Stimulated activated CD8-positive, alpha-beta memory T cell treated with anti-CD3 and anti-CD28 coated beads, Interleukin-7, amount 100 ng/mL, for 4 hours (primary cell): ENCODE data around the gene ADGRG3.
"Not testable (repeated sequence)": the region's sequence is repeated elsewhere in the genome, so short reads cannot be mapped to it uniquely, and the experiment has no call there.

Experiments used
- DNase-seq, 2 donors: peaks; one replicate each; pipeline ENCODE4 v3.0.0-alpha.2; 2020; ENCODE audit warnings: low read depth in 2 of 2

The ADGRG3 gene

DNA sequence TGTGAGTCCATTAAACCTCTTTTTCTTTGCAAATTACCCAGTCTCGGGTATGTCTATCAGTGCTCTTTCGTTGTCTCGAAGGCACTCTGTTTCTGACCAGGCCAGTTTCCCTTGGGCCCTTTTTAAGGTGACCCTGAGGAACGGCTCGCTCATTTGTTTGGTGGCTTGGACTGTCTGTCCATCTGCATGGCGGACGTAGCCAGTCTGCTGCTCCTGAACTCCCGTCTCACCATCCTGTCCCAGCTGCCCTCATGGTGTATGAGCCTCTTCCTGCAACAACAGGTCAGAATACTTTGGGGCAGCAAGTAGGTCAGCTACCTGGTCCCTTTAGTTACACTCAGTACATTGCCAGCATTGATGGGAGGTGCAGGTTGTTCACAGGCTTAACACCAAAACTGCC, 45.5 kb downstream of the ADGRG3 start:
- no peak for DNase-seq

DNA sequence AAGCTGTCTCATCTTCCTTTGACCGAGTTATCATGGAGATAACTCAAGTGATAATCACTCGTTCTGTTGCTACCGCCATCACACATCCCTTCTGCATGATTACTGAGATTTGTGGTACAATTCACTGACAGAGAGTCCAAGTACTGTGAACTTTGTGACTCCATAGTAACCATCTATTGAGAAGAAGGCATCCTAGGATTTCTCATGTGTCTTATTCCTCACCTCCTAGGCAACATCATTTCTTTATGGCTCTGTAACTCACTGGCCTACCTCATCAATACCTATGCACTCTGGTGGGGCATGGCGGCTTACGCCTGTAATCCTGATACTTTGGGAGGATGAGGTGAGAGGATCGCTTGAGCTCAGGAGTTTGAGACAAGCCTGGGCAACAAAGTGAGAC, 45.9 kb downstream of the ADGRG3 start:
- no peak for DNase-seq

DNA sequence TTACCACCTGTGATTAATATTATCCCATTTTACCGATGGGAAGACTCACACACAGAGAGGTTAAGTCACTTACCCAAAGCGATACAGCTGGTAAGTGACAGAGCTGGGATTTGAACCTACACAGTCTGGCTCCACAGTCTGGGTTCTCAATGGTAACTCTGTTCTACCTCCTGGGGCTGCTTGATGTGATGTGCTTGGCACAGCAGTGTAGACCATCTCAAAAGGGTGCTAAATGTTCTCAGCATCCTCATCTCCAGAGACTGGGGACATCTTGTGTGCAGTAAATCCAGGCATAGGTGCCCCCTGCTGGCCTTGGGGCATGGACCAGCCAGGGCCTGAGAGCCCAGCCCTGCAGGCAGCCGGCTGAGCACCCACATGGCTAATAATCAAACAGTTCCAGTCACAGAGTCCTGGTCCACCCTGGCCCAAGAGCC, 52.1 kb downstream of the ADGRG3 start:
- DNase-seq, result peak in 1 of 2 donors; percentile 15

DNA sequence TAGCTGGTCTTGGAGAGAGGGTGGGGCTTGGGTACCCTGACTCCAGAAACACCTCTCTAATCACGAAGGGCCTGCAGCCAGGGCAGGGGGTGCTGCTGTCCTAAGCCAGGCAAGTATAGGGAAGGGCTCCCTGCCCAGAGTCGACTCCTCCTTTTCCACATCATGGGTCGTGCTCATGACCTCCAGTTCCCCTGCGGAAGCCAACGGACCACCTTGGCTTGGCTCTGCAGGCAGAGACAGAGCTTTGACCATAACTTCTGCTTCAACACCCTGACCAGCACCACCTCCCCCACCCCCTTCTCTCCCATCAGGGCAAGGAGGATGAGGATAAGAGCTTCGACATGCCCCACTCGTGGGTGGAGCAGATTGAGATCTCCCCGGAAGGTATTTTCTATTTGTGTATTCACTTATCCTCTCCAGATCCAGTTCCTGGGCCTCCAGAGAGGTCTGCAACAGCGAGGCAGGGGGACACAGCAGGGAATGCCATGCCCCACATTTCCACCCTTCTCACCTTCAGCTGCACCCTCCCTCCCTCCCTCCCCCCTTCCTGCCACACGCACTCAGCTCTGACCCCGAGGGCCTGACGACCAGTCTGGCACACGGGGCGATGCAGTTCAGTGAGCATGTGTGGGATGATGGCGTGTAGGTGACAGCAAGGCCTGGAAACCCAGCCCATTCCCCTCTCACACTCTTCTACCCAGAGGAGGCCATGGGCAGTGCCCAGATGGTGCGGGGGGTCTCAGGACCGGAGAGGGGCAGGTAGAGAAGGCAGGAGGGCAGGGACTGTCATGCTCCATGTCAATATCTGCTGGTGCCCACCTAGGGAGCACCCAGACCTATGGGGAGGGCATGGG, 53.5 kb downstream of the ADGRG3 start:
- DNase-seq, result no peak

DNA sequence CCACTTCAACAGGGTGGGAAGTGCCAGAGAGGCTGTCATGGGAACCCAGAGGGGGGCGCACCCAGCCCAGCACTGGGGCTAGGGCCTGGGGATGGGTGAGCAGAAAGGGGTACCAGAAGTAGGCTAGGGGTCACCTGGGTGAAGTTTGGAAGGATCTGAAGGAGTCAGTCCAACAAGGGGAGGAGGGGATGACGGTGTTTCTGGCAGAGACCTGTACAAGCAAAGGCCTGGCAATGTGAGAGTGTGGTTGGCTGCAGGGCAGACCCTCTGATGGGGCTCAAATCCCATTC, 54.0 kb downstream of the ADGRG3 start:
- DNase-seq, result no peak

DNA sequence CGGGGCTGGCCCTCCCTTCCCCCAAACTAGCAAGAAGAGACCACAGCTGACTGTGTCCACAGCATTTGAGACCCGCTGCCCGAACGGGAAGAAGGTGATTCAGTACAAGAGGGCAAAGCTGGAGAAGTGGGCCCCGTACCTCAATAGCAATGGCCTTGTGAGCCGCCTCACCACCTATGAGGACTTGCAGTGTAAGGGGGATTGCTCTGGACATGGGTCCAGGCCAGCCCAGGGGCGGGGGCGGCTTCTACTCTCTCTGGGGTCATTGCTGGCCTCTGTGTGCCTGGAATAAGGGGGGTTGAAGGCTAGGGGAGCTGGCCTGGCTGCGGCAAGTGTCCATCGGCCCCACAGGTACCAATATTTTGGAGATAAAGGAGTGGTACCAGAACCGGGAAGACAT, 54.5 kb downstream of the ADGRG3 start:
- no peak for DNase-seq

DNA sequence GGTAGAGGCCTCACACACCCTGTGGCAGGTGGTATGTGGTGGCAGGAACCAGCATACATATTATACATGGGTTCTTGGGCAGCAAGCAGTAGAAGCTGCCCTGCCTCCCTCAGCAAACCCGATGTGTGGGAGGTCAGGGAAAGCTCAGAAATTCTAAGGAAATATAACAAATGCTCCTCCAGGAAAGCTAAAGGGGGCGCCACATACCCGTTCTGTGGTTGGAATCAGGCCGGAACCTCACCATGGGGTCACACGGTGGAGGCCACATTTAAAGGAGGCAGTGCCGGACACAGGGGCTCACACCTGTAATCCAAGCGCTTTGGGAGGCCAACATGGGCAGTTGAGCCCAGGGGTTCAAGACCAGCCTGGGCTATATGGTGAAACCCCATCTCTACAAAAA, 55.1 kb downstream of the ADGRG3 start:
- DNase-seq, result no peak

DNA sequence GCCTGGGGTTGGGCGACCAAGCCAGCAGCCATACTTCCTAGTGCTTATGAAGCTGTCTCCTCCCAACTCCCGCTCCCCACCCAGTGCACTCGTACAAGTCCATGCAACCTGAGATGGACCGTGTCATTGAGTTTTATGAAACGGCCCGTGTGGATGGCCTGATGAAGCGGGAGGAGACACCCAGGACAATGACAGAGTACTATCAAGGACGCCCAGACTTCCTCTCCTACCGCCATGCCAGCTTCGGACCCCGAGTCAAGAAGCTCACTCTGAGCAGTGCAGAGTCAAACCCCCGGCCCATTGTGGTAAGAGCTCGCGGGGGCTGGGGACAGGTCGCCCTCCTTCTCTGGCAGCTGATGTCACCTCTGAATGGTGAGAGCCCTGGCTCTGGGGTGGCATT, 56.4 kb downstream of the ADGRG3 start:
- no peak for DNase-seq

DNA sequence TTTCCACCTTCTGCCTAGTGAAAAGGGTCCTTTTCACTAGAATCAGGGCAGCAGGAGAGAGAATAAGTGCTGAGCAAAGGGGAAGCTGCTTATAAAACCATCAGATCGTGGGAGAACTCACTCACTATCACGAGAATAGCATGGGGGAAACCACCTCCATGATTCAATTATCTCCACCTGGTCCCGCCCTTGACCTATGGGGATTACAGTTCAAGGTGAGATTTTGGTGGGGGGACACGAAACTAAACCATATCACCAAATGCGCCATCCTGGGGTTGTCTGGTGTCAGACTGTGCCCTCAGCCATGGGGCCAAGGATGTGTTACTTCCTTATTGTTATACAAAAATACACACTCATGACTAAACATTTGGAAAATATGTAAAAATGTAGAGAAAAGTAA, 57.0 kb downstream of the ADGRG3 start:
- DNase-seq, result no peak

DNA sequence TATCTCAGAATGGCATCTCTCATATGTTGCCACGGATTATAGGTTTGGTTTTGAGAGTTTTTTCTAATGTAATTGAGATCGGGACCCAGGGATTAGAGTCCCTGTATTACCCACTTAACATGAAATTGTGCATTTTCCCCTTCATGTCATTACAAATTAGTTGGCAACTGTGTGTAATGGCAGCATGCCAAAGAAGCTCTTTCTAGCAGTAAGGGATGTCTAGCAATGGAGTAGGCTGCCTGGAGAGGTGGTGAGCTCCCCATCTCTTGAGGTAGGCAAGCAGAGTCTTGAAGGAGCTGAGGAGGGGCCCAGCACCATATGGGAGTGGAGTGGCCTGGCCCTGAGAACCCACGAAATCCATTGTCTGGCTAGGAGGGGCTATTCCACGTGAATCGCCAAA, 57.4 kb downstream of the ADGRG3 start:
- no peak for DNase-seq

DNA sequence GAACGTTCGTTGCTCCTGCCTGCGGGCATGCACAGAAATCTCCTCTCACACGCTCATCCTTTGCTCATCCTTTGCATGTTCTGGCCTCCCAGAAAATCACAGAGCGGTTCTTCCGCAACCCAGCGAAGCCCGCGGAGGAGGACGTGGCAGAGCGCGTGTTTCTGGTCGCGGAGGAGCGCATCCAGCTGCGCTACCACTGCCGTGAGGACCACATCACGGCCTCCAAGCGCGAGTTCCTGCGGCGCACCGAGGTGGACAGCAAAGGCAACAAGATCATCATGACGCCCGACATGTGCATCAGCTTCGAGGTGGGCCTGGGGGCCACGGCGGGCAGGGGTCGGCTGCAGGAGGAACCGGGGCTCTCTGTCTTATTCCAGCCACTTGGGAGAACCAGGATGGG, 57.9 kb downstream of the ADGRG3 start:
- DNase-seq, result no peak

DNA sequence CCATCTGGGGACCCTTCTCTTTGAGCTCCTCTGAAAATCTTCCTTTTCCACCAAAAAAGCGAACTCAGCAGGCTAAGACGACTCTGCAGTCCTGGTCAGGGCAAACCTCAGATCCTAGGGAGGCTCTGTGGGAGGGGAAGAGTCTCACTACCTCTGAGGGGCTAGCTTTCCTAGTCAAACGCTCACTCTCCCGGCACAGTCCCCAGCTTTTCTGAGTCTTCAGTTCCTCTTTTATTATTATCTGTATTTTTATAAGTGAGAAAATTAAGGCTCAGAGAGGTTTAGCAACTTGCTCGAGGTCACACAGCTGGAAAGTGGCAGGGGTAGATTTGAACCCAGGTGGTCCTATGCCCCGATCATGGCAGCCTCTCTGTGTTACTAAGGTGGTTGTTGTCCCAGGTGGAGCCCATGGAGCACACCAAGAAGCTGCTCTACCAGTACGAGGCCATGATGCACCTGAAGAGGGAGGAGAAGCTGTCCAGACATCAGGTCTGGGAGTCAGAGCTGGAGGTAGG, 58.4 kb downstream of the ADGRG3 start:
- no peak for DNase-seq

DNA sequence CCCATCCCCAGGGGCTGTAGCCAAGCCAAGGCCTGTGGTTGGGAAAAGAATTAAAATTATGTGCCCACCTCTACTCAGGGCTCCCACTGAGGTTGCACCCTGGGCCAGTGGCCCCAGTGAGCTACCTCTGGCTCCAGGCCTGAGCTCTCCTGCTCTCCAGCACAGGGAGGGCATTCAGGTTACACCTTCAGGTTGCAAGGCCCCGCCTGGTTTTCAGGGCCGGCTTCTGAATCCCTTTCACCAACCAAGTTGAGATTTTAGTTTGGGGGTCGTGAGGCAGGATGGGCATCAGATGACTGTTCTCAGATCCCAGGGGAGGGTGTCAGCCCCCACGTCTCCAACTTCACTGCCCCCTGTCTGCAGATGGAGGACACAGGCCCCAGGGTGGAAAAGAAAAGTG, 59.5 kb downstream of the ADGRG3 start:
- DNase-seq, result no peak

DNA sequence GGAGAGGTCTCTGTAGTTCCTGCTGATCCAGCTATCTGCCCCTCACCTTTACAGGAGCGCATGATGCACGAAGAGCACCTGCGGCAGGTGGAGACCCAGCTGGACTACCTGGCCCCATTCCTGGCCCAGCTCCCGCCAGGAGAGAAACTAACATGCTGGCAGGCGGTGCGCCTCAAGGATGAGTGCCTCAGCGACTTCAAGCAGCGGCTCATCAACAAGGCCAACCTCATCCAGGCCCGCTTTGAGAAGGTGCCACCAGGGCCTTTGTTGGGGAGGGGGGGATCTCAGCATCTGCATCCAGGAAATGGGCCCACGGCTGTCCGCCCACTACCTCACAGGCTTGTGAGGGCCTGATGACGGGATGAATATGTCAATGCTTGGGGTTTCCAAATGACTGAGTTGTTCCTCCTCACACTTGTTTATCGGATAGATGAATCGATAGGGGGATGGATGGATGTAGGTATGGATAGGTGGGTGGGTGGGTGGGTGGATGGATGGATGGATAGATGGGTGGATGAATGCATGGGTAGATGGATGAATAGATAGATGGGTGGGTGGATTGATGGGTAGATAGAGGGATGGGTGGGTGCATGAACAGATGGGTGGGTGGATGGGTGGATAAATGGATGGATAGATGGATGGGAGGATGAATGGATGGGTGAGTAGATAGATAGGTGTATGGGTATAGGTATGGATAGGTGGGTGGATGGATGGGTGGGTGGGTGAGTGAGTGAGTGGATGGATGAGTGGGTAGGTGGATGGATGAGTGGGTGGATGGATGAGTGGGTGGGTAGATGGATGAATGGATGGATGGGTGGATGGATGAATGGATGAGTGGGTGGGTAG, 60.5 kb downstream of the ADGRG3 start:
- DNase-seq, result no peak

DNA sequence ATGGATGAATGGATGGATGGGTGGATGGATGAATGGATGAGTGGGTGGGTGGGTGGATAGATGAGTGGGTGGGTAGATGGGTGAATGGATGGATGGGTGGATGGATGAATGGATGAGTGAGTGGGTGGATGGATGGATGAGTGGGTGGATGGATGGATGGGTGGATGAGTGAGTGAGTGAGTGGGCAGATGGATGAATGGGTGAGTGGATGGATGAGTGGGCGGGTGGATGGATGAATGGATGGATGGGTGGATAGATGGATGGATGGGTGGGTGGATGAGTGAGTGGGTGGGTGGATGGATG, 61.0 kb downstream of the ADGRG3 start:
- DNase-seq, result no peak

DNA sequence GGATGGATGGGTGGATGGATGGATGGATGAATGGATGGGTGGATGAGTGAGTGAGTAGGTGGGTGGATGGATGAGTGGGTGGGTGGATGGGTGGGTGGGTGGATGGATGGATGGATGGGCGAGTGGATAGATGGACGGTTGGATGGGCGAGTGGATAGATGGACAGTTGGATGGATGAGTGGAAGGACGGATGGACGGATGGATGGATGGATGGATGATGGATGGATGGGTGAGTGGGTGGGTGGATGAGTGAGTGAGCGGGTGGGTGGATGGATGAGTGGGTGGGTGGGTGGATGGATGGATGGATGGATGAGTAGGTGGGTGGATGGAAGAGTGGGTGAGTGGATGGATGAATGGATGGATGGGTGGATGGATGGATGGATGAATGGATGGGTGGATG, 61.7 kb downstream of the ADGRG3 start:
- DNase-seq, result not testable (repeated sequence)

DNA sequence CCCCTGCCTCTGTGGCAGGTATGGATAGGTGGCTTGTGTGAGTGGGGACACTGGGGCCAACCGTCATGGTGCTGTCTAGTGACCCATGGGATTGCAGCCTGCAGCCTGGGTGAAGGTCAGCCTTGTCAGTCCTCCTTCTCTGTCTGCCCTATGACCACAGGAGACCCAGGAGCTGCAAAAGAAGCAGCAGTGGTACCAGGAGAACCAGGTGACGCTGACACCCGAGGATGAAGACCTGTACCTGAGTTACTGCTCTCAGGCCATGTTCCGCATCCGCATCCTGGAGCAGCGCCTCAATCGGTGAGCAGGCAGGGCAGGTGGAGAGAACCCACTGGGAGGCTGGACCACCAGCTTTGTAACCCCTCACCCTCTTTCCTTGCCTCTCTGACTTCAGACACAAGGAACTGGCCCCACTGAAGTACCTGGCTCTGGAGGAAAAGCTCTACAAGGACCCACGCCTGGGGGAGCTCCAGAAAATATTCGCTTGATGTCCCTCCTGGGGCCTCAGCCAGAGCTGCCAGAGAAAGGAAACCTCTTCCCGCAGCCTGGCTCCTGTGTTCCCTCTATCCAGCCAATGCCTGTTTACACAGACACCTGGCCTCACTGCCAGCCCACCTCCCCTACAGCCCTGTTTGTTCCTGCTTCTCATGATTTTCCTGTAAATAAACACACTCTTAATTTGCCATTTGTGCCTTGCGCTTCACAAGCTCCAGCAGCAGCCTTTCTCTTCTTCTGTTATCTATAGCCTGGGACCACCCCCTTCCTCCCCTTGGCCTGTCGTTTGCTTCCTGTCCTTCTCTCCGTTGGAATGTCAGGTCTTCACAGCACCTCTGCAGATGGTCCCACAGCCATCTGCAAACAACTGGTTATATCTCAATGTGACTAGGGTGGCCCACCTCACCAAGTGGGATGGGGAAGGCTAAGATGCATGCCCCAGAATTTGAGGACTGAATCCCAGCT, 62.9 kb downstream of the ADGRG3 start:
- no peak for DNase-seq

DNA sequence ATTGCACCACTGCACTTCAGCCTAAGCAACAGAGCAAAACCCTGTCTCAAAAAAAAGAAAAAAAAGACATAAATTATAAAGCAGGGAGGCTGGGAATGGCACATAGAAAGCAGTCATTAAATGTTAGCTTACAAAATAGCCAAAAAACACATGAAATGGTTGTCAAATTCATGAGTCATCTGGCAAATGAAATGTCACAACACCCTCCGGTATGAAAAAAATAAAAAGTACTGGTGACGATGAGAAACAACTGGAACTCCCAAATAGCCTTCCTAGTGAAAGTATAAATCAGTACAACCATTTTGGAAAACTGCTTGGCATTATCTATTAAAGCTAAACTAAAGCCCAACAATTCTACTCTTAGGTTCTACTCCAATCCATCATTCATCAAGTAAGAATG, 63.9 kb downstream of the ADGRG3 start:
- no peak for DNase-seq

DNA sequence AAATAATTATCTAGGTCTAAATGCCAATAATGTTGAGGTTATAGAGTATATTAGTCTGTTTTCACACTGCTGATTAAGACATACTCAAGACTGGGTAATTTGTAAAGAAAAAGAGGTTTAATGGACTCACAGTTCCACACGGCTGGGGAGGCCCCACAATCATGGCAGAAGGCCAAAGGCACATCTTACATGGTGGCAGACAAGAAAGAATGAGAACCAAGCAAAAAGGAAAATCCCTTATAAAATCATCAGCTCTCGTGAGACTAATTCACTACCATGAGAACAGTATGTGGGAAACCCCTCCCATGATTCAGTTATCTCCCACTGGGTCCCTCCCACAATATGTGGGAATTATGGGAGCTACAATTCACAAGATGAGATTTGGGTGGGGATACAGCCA, 64.6 kb downstream of the ADGRG3 start:
- no peak for DNase-seq

DNA sequence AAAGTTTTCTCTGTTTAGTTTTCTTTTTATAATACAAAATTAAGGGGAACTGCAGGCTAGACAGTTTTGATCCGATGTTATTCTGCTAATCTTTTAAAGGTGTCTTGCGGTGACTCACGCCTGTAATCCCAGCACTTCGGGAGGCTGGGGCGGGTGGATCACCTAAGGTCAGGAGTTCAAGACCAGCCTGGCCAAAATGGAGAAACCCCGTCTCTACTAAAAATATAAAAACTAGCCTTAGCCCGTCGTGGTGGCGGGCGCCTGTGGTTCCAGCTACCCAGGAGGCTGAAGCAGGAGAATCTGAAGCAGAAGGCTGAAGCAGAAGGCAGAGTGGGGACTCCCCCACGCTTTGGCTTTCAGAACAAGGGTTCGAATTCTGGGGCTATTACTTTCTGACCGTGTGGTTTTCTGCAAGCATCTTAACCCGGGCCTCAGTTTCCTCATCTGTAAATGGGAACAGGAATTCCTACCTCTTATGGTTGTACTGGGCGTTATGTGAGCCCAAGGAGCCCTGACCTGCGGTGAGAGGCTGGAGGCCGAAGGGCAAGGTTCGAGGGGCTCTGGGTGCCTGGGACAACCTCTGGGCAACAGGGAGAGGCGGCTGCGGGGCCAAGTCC, 66.3 kb downstream of the ADGRG3 start:
- no peak for DNase-seq

DNA sequence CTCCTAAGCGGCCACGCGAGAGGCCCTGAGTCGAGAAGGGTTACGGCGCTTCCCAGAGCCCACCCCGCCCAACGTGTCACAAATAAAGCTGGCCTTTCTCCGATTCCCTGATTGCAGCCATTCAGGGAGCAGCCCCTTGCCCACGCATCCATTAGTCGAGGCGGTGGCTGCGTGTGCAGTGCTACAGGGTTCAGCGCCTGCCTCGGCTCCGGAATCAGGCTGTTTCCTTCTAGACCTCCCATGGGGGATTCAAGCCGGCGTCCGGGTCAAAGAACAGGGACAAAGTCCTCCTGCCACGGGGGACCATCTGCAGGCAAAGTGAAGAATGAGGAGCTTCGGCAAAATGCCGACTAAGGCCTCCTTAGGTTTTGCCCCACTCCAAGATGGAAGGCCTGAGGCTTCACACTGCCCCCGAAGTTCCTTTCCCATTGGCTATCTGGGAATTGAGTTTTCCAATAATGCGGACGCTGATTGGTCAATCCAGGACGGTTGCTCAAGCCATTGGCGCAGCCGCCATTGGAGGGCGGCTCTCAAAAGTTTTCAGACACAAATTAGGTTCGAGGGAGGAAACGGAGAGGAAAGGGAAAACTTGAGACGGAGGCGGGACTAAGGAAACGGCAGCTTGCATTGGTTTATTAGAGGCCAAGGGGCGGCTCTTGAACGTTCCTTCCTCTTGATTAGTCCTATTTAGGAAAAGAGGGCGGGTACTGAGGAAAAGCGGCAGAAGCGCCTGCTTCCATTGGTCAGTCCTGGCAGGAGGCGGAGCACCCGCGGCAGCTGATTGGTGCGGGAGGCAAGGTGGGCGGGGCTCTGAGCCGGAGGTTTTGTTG, 67.0 kb downstream of the ADGRG3 start:
- DNase-seq, result peak; percentile 96 to 97
